Lower lobe of right lung (tissue), 2 donors: ENCODE data around the gene MRM2. TPM values are rescaled to one million over a fixed set of nuclear protein-coding genes. Genes with fewer than 3 reads are reported as not detected.

ENCODE experiments used
- ATAC-seq, 2 donors: fragments of 200-7000 bp; cut with Tn5 transposase; one replicate each; pipeline ENCODE4 v1.9.1; 2020 to 2022; ENCODE audit warnings: mild to moderate bottlenecking in 2 of 2, moderate library complexity in 2 of 2
- DNase-seq: peaks from one replicate; pipeline ENCODE4 v3.0.0-alpha.2; 2020
- H3K27ac ChIP-seq: fragments of 200-600 bp; one replicate; pipeline ENCODE4 v1.8.0; 2022
- H3K27me3 ChIP-seq: fragments of 200-600 bp; one replicate; pipeline ENCODE4 v1.8.0; 2022; ENCODE audit warnings: low read depth
- H3K36me3 ChIP-seq: fragments of 200-600 bp; one replicate; pipeline ENCODE4 v1.8.0; 2022; ENCODE audit warnings: mild to moderate bottlenecking
- H3K4me1 ChIP-seq: fragments of 200-600 bp; one replicate; pipeline ENCODE4 v1.8.0; 2022
- H3K4me3 ChIP-seq: fragments of 200-600 bp; one replicate; pipeline ENCODE4 v1.8.0; 2022; ENCODE audit warnings: mild to moderate bottlenecking
- H3K9me3 ChIP-seq: fragments of 200-600 bp; one replicate; pipeline ENCODE4 v1.8.0; 2022
- CTCF ChIP-seq: fragments of 200-600 bp; IDR thresholded peaks from one replicate; pipeline ENCODE4 v1.8.0; 2022; ENCODE audit warnings: antibody characterized with exemption, mild to moderate bottlenecking
- intact Hi-C: fragments of 100-400 bp; cut with DNase I; formaldehyde crosslinking; loops from one replicate; pipeline ENCODE4 v1.11.0; 2022
- total RNA-seq: library from RNA; stranded (reverse); fragmentation: NEBNext Ultra II Directional; extraction: Animal tissue kit (Norgen Biotek cat#: 25700); gene quantifications from one replicate; pipeline ENCODE4 v1.2.1, GENCODE V29; 2021
- donor health status: DM: no; HTN: yes; CAD: no; lungs with severe emphysema.

MRM2 gene
- total RNA-seq, 1 donor from 2014 or later, result 22.6 TPM

- Histone ChIP-seq H3K27ac (no peak overlapping the region), H3K4me3 (no peak overlapping the region), H3K27me3 (no peaks in the 10 kb centered on the region), H3K4me1 (no peaks in the 10 kb centered on the region), H3K9me3 (no peaks in the 10 kb centered on the region), H3K36me3 (peaks cover 83% of the 10 kb centered on the region)
- no peak for TF ChIP-seq CTCF
- ATAC-seq (no peak), DNase-seq (no peak)
- intact Hi-C loops, result no loop called here
These were observed 27.4 kb downstream of the MRM2 start for GRCh38 chr7:2214636-2215035.

GRCh38 chr7:2213551-2214215 lies 28.3 kb downstream of the MRM2 start:
- intact Hi-C loops, result no loop called here
- H3K9me3 ChIP-seq, result no peaks in the 10 kb centered on the region
- H3K4me3 ChIP-seq, result no peak overlapping the region
- ATAC-seq (no peak), DNase-seq (peak; percentile 21)
- H3K36me3 ChIP-seq, result peaks cover 77% of the 10 kb centered on the region
- H3K27ac ChIP-seq, result no peak overlapping the region
- no peak for TF ChIP-seq CTCF
- no peaks in the 10 kb centered on the region for H3K4me1 ChIP-seq
- no peaks in the 10 kb centered on the region for H3K27me3 ChIP-seq

- Histone ChIP-seq H3K4me1 (no peaks in the 10 kb centered on the region), H3K36me3 (peaks cover 77% of the 10 kb centered on the region), H3K4me3 (no peak overlapping the region), H3K27me3 (no peaks in the 10 kb centered on the region), H3K9me3 (no peaks in the 10 kb centered on the region), H3K27ac (no peak overlapping the region)
- ATAC-seq (no peak), DNase-seq (peak; percentile 21)
- intact Hi-C loops, result no loop called here
- TF ChIP-seq CTCF, result no peak
These were observed 29.1 kb downstream of the MRM2 start for GRCh38 chr7:2212906-2213305.

GRCh38 chr7:2211926-2212325 lies 30.1 kb downstream of the MRM2 start:
- Histone ChIP-seq H3K27me3 (no peaks in the 10 kb centered on the region), H3K27ac (no peak overlapping the region), H3K4me3 (no peak overlapping the region), H3K9me3 (no peaks in the 10 kb centered on the region), H3K36me3 (peaks cover 77% of the 10 kb centered on the region), H3K4me1 (no peaks in the 10 kb centered on the region)
- intact Hi-C loops, result no loop called here
- no peak for TF ChIP-seq CTCF
- DNase-seq (peak; percentile 35), ATAC-seq (no peak)

GRCh38 chr7:2211259-2211880 lies 30.6 kb downstream of the MRM2 start:
- no peak for ATAC-seq
- intact Hi-C loops, result no loop called here
- H3K4me3 ChIP-seq, result no peak overlapping the region
- peak; percentile 43 for DNase-seq
- TF ChIP-seq CTCF, result no peak
- H3K27me3 ChIP-seq, result no peaks in the 10 kb centered on the region
- H3K27ac ChIP-seq, result no peak overlapping the region
- H3K9me3 ChIP-seq, result no peaks in the 10 kb centered on the region
- H3K4me1 ChIP-seq, result no peaks in the 10 kb centered on the region
- peaks cover 71% of the 10 kb centered on the region for H3K36me3 ChIP-seq
